ENCODE measurements around the gene DIPK1C. TPM values are rescaled to one million over a fixed set of nuclear protein-coding genes. Genes with fewer than 3 reads are reported as not detected.

The DIPK1C gene
- total and polyA plus RNA-seq, 2 experiments from 2014 or later = 0.07 TPM; not detected in 1

DNA sequence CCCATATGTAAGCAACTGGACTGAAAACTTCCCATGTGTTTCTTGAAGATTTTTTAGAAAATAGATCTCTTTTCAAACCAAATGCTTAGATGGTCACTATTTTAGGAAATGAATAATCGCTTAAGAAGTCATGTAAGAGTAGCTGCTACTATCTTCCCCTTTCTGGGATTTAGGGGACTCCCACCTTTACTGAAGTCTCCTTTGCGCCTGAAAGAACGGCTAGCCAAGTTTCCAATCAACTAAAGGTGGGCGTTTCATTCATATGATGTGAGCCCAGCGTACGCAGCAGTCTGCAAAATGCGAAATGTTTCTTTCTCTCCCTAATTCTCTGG lies 1.1 kb downstream of the DIPK1C start (continued):
- TF ChIP-seq, protein P1, sequence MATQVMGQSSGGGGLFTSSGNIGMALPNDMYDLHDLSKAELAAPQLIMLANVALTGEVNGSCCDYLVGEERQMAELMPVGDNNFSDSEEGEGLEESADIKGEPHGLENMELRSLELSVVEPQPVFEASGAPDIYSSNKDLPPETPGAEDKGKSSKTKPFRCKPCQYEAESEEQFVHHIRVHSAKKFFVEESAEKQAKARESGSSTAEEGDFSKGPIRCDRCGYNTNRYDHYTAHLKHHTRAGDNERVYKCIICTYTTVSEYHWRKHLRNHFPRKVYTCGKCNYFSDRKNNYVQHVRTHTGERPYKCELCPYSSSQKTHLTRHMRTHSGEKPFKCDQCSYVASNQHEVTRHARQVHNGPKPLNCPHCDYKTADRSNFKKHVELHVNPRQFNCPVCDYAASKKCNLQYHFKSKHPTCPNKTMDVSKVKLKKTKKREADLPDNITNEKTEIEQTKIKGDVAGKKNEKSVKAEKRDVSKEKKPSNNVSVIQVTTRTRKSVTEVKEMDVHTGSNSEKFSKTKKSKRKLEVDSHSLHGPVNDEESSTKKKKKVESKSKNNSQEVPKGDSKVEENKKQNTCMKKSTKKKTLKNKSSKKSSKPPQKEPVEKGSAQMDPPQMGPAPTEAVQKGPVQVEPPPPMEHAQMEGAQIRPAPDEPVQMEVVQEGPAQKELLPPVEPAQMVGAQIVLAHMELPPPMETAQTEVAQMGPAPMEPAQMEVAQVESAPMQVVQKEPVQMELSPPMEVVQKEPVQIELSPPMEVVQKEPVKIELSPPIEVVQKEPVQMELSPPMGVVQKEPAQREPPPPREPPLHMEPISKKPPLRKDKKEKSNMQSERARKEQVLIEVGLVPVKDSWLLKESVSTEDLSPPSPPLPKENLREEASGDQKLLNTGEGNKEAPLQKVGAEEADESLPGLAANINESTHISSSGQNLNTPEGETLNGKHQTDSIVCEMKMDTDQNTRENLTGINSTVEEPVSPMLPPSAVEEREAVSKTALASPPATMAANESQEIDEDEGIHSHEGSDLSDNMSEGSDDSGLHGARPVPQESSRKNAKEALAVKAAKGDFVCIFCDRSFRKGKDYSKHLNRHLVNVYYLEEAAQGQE (IDR thresholded peaks at IDR 0.05; ENCODE audit: unreplicated experiment) = no peak
- TF ChIP-seq CREB1 (CRISPR knock-in tag; IDR thresholded peaks at IDR 0.05; ENCODE audit: low read depth) (no peak), ZNF114 (CRISPR knock-in tag; IDR thresholded peaks at IDR 0.05) (no peak), ZNF331 (CRISPR knock-in tag; IDR thresholded peaks at IDR 0.05; ENCODE audit: low read depth) (no peak), NANOG (IDR thresholded peaks at IDR 0.05; ENCODE audit: borderline replicate concordance) (no peak)

DNA sequence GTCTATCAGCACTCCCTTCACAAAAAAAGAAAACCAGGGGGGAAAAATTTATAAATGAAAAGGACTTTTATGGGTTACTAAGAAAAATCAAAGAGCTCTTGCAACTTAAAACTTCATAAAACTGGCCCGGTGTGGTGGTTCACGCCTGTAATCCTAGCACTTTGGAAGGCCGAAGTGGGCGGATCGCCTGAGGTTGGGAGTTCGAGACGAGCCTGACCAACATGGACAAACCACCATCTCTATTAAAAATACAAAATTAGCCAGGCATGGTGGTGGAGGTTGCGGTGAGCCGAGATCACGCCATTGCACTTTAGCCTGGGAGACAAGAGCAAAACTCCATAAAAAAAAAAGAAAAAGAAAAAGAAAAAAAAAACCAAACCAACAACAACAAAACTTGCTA lies 1.7 kb downstream of the DIPK1C start:
- Mint-ChIP-seq H3K27me3 (ENCODE audit: insufficient read depth, low read depth, poor library complexity) (peaks cover 41% of the 10 kb centered on the region), H3K27ac (no peak overlapping the region), H3K36me3 (ENCODE audit: low read depth) (no peaks in the 10 kb centered on the region), H3K4me1 (peaks cover 17% of the 10 kb centered on the region), H3K4me3 (no peak overlapping the region), H3K9me3 (no peaks in the 10 kb centered on the region)
- H3K27me3 ChIP-seq (ENCODE audit: insufficient read depth) = peaks cover 60% of the 10 kb centered on the region
- no peaks in the 10 kb centered on the region for H3K79me2 ChIP-seq (replicated peaks; ENCODE audit: insufficient read depth)
- no peak for DNase-seq (ENCODE audit: low spot score)
- H2AFZ ChIP-seq = no peak overlapping the region
- ATAC-seq = no peak
- no peak overlapping the region for H3K27ac ChIP-seq (ENCODE audit: low read depth)
- no peaks in the 10 kb centered on the region for H4K20me1 ChIP-seq (replicated peaks; ENCODE audit: insufficient read depth)
- H3K36me3 ChIP-seq (ENCODE audit: insufficient read depth) = no peaks in the 10 kb centered on the region
- peaks cover 5% of the 10 kb centered on the region for H3K4me1 ChIP-seq (ENCODE audit: insufficient read depth)
- no peak overlapping the region for H3K4me3 ChIP-seq
- no peak overlapping the region; the same call in 1 of the 2 replicates for H3K4me2 ChIP-seq
- no peaks in the 10 kb centered on the region for H3F3A ChIP-seq (replicated peaks; ENCODE audit: low read depth)
- H3K9me2 ChIP-seq (ENCODE audit: insufficient read depth) = no peaks in the 10 kb centered on the region
- TF ChIP-seq EZH2phosphoT487 (IDR thresholded peaks at IDR 0.05; ENCODE audit: unreplicated experiment) (no peak), STAT1 (IDR thresholded peaks at IDR 0.05; ENCODE audit: unreplicated experiment) (no peak), POLR2AphosphoS5 (IDR thresholded peaks at IDR 0.05; ENCODE audit: low read depth) (no peak), ZNF114 (CRISPR knock-in tag; IDR thresholded peaks at IDR 0.05) (no peak), NANOG (IDR thresholded peaks at IDR 0.05; ENCODE audit: borderline replicate concordance) (no peak), ZNF331 (CRISPR knock-in tag; IDR thresholded peaks at IDR 0.05; ENCODE audit: low read depth) (no peak)
- TF ChIP-seq, protein P2, sequence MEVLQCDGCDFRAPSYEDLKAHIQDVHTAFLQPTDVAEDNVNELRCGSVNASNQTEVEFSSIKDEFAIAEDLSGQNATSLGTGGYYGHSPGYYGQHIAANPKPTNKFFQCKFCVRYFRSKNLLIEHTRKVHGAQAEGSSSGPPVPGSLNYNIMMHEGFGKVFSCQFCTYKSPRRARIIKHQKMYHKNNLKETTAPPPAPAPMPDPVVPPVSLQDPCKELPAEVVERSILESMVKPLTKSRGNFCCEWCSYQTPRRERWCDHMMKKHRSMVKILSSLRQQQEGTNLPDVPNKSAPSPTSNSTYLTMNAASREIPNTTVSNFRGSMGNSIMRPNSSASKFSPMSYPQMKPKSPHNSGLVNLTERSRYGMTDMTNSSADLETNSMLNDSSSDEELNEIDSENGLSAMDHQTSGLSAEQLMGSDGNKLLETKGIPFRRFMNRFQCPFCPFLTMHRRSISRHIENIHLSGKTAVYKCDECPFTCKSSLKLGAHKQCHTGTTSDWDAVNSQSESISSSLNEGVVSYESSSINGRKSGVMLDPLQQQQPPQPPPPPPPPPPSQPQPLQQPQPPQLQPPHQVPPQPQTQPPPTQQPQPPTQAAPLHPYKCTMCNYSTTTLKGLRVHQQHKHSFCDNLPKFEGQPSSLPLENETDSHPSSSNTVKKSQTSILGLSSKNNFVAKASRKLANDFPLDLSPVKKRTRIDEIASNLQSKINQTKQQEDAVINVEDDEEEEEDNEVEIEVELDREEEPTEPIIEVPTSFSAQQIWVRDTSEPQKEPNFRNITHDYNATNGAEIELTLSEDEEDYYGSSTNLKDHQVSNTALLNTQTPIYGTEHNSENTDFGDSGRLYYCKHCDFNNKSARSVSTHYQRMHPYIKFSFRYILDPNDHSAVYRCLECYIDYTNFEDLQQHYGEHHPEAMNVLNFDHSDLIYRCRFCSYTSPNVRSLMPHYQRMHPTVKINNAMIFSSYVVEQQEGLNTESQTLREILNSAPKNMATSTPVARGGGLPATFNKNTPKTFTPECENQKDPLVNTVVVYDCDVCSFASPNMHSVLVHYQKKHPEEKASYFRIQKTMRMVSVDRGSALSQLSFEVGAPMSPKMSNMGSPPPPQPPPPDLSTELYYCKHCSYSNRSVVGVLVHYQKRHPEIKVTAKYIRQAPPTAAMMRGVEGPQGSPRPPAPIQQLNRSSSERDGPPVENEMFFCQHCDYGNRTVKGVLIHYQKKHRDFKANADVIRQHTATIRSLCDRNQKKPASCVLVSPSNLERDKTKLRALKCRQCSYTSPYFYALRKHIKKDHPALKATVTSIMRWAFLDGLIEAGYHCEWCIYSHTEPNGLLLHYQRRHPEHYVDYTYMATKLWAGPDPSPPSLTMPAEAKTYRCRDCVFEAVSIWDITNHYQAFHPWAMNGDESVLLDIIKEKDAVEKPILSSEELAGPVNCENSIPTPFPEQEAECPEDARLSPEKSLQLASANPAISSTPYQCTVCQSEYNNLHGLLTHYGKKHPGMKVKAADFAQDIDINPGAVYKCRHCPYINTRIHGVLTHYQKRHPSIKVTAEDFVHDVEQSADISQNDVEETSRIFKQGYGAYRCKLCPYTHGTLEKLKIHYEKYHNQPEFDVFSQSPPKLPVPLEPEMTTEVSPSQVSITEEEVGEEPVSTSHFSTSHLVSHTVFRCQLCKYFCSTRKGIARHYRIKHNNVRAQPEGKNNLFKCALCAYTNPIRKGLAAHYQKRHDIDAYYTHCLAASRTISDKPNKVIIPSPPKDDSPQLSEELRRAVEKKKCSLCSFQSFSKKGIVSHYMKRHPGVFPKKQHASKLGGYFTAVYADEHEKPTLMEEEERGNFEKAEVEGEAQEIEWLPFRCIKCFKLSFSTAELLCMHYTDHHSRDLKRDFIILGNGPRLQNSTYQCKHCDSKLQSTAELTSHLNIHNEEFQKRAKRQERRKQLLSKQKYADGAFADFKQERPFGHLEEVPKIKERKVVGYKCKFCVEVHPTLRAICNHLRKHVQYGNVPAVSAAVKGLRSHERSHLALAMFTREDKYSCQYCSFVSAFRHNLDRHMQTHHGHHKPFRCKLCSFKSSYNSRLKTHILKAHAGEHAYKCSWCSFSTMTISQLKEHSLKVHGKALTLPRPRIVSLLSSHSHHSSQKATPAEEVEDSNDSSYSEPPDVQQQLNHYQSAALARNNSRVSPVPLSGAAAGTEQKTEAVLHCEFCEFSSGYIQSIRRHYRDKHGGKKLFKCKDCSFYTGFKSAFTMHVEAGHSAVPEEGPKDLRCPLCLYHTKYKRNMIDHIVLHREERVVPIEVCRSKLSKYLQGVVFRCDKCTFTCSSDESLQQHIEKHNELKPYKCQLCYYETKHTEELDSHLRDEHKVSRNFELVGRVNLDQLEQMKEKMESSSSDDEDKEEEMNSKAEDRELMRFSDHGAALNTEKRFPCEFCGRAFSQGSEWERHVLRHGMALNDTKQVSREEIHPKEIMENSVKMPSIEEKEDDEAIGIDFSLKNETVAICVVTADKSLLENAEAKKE (CRISPR knock-in tag; IDR thresholded peaks at IDR 0.05) = no peak
- TF ChIP-seq, protein P3, sequence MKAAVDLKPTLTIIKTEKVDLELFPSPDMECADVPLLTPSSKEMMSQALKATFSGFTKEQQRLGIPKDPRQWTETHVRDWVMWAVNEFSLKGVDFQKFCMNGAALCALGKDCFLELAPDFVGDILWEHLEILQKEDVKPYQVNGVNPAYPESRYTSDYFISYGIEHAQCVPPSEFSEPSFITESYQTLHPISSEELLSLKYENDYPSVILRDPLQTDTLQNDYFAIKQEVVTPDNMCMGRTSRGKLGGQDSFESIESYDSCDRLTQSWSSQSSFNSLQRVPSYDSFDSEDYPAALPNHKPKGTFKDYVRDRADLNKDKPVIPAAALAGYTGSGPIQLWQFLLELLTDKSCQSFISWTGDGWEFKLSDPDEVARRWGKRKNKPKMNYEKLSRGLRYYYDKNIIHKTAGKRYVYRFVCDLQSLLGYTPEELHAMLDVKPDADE (IDR thresholded peaks at IDR 0.05) = no peak
- TF ChIP-seq, protein P1 (IDR thresholded peaks at IDR 0.05; ENCODE audit: unreplicated experiment) = no peak
